GM21786 (cell line): ENCODE results near the gene MMP27.
A peak's percentile ranks its signal among the peaks of the same experiment; 100 is the strongest.

ENCODE experiments used
- ATAC-seq: cut with Tn5 transposase; IDR thresholded peaks from one replicate; pipeline ENCODE4 v1.9.1; 2021; ENCODE audit not compliant: unreplicated experiment

The MMP27 gene

GRCh38 chr11:102704841-102705240 lies 728 bp downstream of the MMP27 start:
- ATAC-seq = no peak

- ATAC-seq = no peak
Measured at GRCh38 chr11:102703826-102704493, 1.6 kb downstream of the MMP27 start.

- no peak for ATAC-seq
Measured at GRCh38 chr11:102695201-102695600, 10.4 kb downstream of the MMP27 start.

- no peak for ATAC-seq
Measured at GRCh38 chr11:102685754-102686153, 19.8 kb downstream of the MMP27 start.

GRCh38 chr11:102685338-102685737 lies 20.2 kb downstream of the MMP27 start:
- ATAC-seq = no peak

- ATAC-seq = no peak
Measured at GRCh38 chr11:102683277-102683676, 22.3 kb downstream of the MMP27 start.

- no peak for ATAC-seq
Measured at GRCh38 chr11:102680945-102681344, 24.6 kb downstream of the MMP27 start.

GRCh38 chr11:102678022-102678421 lies 27.5 kb downstream of the MMP27 start:
- no peak for ATAC-seq

GRCh38 chr11:102676084-102676483 lies 29.5 kb downstream of the MMP27 start:
- no peak for ATAC-seq

GRCh38 chr11:102669664-102670063 lies 35.9 kb downstream of the MMP27 start:
- ATAC-seq = no peak

GRCh38 chr11:102666331-102666957 lies 39.1 kb downstream of the MMP27 start:
- ATAC-seq = peak; percentile 54

GRCh38 chr11:102664001-102664752 lies 41.4 kb downstream of the MMP27 start:
- no peak for ATAC-seq

- no peak for ATAC-seq
Measured at GRCh38 chr11:102662607-102663006, 43.0 kb downstream of the MMP27 start.

- ATAC-seq = no peak
Measured at GRCh38 chr11:102661040-102661439, 44.5 kb downstream of the MMP27 start.

- ATAC-seq = no peak
Measured at GRCh38 chr11:102656528-102656927, 49.0 kb downstream of the MMP27 start.

GRCh38 chr11:102655547-102655946 lies 50.0 kb downstream of the MMP27 start:
- ATAC-seq = no peak

GRCh38 chr11:102654761-102655160 lies 50.8 kb downstream of the MMP27 start:
- ATAC-seq = no peak

- ATAC-seq = no peak
Measured at GRCh38 chr11:102653744-102654291, 51.8 kb downstream of the MMP27 start.

- ATAC-seq = no peak
Measured at GRCh38 chr11:102647430-102647829, 58.1 kb downstream of the MMP27 start.

GRCh38 chr11:102643941-102644340 lies 61.6 kb downstream of the MMP27 start:
- ATAC-seq = no peak
